ENCODE results near the gene RBM12. TPM values are rescaled to one million over a fixed set of nuclear protein-coding genes. Genes with fewer than 3 reads are reported as not detected.

The RBM12 gene
- total and polyA plus RNA-seq, 8 donors = 7.9 to 147 (median 24.2) TPM

GRCh38 chr20:35630636-35631035 is 34.1 kb downstream of the RBM12 start:
- no peak for TF ChIP-seq CTCF (IDR thresholded peaks at IDR 0.05)
- no peak for TF ChIP-seq EP300 (IDR thresholded peaks at IDR 0.05)
- no peak for DNase-seq
- no peak overlapping the region for H3K4me3 ChIP-seq
- peaks cover 0 to 8% (median 0%) of the 10 kb centered on the region in 4 donors for H3K4me1 ChIP-seq
- 86 to 100% (median 95%) methylated on average over 4 of the region's 4 CpGs for WGBS, 5 donors
- H3K9me3 ChIP-seq = no peaks in the 10 kb centered on the region
- no peak overlapping the region for H3K27ac ChIP-seq
- no peaks in the 10 kb centered on the region for H3K27me3 ChIP-seq
- peaks cover 44 to 71% (median 70%) of the 10 kb centered on the region in 4 donors for H3K36me3 ChIP-seq
- intact Hi-C loops (cut with DNase I; ENCODE audit: low total_unique reads) = no loop called here

GRCh38 chr20:35629427-35630145 is 35.1 kb downstream of the RBM12 start:
- Histone ChIP-seq H3K27ac (no peak overlapping the region), H3K4me1 (no peaks in the 10 kb centered on the region), H3K36me3 (peaks cover 47 to 82% (median 80%) of the 10 kb centered on the region in 4 donors), H3K27me3 (no peaks in the 10 kb centered on the region), H3K9me3 (no peaks in the 10 kb centered on the region), H3K4me3 (no peak overlapping the region)
- no peak for DNase-seq
- WGBS, 5 donors = 93 to 95% (median 94%) methylated on average over 12 of the region's 12 CpGs
- TF ChIP-seq POLR2AphosphoS5 (IDR thresholded peaks at IDR 0.05) = no peak
- TF ChIP-seq EP300 (IDR thresholded peaks at IDR 0.05) = no peak
- TF ChIP-seq POLR2A (IDR thresholded peaks at IDR 0.05) = no peak
- no peak for TF ChIP-seq CTCF (IDR thresholded peaks at IDR 0.05)
- intact Hi-C loops (cut with DNase I; ENCODE audit: low total_unique reads) = no loop called here

- no peak overlapping the region for H3K27ac ChIP-seq
- no peaks in the 10 kb centered on the region for H3K27me3 ChIP-seq
- intact Hi-C loops (cut with DNase I; ENCODE audit: low total_unique reads) = no loop called here
- TF ChIP-seq EP300 (IDR thresholded peaks at IDR 0.05) (no peak), POLR2A (IDR thresholded peaks at IDR 0.05) (no peak), POLR2AphosphoS5 (IDR thresholded peaks at IDR 0.05) (no peak), CTCF (IDR thresholded peaks at IDR 0.05) (no peak)
- no peak for DNase-seq
- peaks cover 47 to 87% (median 83%) of the 10 kb centered on the region in 4 donors for H3K36me3 ChIP-seq
- WGBS, 5 donors = 95 to 99% (median 97%) methylated on average over 8 of the region's 8 CpGs
- H3K4me1 ChIP-seq = no peaks in the 10 kb centered on the region
- H3K4me3 ChIP-seq = no peak overlapping the region
- H3K9me3 ChIP-seq = no peaks in the 10 kb centered on the region
These were observed 37.6 kb downstream of the RBM12 start for GRCh38 chr20:35627121-35627520.

- Histone ChIP-seq H3K27ac (no peak overlapping the region), H3K27me3 (no peaks in the 10 kb centered on the region), H3K4me3 (no peak overlapping the region), H3K9me3 (no peaks in the 10 kb centered on the region), H3K36me3 (peaks cover 42 to 85% (median 80%) of the 10 kb centered on the region in 4 donors), H3K4me1 (no peaks in the 10 kb centered on the region)
- WGBS, 5 donors = 91 to 98% (median 95%) methylated on average over 9 to 13 of the region's 13 CpGs
- TF ChIP-seq EP300 (IDR thresholded peaks at IDR 0.05) (no peak), CTCF (IDR thresholded peaks at IDR 0.05) (no peak), POLR2AphosphoS5 (IDR thresholded peaks at IDR 0.05) (no peak), POLR2A (IDR thresholded peaks at IDR 0.05) (no peak)
- intact Hi-C loops (cut with DNase I; ENCODE audit: low total_unique reads) = no loop called here
- DNase-seq = no peak
These were observed 38.2 kb downstream of the RBM12 start for GRCh38 chr20:35626386-35627001.

All from stomach (tissue), 9 donors.